Stimulated activated CD8-positive, alpha-beta memory T cell treated with anti-CD3 and anti-CD28 coated beads, Interleukin-4, amount 100 ng/mL, for 1 hour (primary cell): ENCODE results near the gene CCDC9B.
A peak's percentile ranks its signal among the peaks of the same experiment; 100 is the strongest.

Experiments used
- DNase-seq, 2 donors: peaks; one replicate each; pipeline ENCODE4 v3.0.0-alpha.2; 2020; ENCODE audit warnings: low read depth in 2 of 2, low spot score in 1 of 2

Gene CCDC9B

DNA sequence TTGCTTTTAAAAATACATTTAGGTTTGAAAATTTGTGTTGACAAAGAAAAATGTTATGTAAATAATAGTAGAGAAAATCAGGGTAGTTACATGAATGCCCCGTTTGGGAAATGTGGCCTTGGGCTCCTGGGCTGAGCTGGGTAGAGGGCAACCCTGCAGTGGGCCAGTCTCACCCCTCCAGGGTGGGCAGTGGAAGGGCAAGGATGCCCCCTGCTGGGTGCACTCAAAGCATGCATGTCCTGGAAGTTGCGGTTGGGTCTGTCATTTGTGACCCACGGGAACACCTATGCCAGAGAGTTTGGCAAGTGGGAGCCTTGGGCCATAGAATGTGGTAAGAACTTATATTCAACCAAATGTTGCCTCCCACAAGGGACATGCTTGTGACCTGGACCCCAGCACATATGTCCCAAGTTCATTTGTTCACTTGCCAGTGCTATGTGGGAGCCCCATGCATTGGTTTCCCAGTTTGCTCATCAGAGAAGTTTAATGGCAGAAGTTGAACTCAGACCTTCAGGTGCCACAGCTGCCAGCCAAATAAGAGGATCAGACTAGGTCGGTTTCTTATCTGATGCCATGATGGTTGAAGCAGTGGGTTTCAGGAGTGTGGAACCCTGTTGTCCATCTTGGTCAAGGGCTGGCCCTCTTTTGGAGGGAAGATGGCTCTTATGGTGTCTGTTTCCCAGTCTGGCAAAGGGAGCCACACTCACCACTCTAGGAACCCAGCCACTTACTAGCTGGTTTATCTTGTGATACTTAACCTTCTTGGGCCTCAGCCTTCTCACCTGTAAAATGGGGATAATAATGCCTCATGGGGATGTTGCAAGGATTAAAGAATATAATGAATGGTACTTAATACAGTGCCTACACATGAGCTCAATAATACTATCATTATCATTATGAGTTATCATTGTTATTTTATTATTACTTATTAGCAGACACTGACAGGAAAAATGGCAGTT, 30.5 kb downstream of the CCDC9B start:
- peak in 1 of 2 donors; percentile 32 for DNase-seq

DNA sequence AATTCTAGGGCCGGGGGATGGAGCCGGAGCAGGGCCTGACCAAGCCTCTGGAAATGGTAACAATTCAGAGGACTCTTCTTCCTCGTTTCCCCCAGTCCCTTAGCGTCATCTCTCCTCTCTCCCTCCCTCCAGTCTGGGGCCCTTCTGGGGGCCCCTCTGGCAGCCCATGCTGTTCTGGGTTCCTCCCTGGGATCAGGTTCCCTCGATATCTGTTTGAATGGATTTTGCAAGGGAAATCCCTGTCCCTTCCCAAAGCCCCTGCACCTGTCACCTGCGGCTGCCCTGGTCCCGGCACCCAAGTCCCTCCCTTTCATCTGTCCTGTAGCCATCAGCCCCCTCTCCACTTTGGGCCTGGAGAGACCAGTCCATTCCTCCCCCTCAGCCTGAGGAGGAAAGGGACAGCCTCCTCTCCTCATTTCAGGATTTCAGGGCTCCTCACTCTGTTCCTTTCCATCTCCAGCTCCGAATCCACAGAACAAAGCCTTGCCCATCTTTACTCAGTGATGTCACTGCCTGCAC, 31.3 kb downstream of the CCDC9B start:
- no peak for DNase-seq

DNA sequence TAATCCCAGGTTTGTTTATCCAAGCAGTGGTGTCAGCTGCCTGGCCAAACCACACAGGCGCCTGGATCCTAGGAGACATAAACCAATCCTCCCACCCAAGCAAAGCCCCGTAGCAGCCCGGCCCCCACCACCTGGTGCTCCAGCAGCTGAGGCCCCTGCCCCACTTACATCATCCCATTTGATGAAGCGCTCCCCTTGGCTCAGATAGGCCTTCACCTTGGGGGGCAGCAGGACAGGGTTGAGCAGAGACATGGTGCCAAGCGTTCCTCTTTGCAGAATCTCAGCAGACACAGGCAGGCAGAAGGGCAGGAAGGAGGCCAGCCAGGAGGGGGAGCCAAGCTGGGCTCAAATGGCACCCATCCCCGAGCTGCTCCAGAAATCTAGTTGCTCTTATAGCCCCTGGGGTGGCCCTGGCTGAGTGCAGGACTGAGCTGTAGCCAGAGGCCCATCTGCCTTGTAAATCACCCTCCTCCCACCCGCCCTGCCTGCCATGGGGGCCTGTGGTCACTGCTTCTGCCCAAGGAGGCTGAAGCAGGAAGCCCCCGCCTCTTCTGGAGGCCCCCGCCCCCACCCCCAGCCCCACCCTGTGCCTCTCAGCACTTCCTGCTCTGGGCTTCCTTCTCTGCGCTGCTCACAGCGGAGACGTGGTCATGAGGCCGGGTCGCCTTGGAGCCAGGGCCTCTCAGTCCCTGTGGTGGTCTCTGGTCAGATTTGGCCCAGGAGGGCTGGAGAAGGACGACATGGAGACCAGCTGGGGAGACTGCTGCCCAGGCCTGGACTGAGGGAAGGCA, 33.1 kb downstream of the CCDC9B start, which contains the start of gene PLCB2:
PLCB2 (minus strand) TSS at position 515 of the 791 bp plus-strand sequence; CDS start at position 252, 263 bp downstream.
- DNase-seq = peak; percentile 41 to 44

DNA sequence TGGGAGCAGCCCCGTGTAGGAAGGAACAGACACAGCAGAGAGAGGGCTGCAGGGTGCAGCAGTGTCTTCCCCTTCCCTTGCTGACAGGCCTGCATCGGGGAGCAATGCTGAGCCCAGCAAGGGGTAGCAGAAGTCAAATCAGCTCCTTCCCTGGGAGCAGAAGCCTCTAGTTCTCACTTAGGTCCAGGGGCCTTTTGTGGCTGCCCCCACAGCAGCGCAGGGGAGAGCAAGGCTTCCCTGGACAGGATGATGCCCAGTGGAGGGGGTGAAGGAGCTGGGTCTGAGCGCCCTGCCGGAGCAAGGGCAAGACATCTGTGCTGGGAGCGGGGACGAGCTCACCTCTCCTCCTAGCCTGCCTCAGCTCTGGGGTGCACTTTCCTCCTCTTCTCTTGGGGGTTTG, 33.8 kb downstream of the CCDC9B start:
- no peak for DNase-seq

DNA sequence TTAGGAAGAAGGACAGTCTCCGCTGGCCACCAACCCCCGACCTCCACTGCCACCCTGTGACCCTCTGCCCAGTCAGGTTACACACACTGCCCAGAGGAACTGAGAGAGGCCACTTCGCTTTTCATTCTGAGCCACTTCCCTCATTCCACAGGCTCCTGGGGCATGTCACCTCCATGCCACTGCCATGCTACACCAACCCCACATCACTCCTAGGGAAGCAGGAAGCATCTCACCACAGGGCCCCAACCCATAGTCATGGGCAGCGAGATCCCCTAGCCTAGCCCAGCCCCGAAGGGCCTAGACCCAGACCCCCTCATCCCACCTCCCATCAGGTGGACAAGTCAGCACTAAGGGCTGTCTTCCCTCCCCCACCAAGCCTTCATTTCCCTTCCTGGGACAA, 34.4 kb downstream of the CCDC9B start:
- DNase-seq = no peak

DNA sequence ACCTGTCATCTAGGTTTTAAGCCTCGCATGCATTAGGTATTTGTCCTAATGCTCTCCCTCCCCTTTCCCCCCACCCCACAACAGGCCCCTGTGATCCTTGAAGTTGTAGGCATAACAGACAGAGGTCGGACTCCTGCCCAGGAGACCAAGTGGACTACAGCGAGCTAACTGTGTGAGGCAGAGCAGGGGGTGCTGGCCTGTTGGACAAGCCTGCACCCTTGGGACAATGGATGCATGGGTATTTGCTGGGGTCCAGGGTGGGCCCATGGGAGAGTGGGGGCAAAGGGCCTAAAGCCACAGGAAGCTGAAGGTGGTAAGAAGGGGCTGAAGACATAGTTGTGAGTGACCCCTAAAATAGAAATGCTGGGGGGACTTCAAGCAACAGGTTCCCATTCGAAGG, 35.5 kb downstream of the CCDC9B start:
- DNase-seq = no peak

DNA sequence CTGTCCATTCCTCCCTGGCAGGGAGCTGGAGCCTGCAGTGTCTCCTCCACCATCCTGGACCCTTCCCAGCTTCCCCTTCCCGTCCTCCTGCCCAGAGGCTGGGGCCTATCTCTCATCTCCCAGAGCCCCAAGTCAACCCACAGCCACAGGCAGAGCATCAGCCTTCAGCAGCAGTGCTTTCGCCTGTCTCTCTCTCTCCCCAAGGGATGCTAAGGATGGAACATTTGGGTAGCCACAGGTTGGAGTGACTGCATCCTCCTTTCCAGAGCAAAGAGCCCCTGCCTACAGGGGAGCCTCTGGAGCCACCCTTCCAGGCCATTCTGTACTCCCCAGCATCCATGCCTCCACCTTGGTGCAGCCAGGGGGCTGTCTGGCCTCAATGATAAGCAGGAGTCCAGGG, 37.2 kb downstream of the CCDC9B start:
- no peak for DNase-seq

DNA sequence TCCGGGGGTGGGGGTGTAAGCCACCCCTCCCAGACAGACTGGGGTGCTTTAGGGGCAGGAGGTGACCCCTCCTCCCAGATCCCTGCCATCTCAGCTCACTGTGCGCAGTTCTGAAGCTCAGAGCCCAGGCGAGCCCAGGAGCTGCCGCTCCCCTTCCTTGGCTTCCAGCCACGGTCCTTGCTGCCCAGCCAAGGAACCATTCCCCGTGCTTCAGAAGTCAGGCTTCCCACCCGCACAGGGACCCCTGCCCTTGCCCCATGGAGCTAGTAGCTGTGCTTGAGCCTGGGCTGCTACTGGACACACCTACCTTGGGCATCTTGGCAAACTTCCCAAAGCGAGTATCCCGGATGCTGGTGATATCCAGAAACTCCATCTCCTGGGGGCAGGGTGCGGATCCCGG, 37.8 kb downstream of the CCDC9B start:
- DNase-seq = no peak

DNA sequence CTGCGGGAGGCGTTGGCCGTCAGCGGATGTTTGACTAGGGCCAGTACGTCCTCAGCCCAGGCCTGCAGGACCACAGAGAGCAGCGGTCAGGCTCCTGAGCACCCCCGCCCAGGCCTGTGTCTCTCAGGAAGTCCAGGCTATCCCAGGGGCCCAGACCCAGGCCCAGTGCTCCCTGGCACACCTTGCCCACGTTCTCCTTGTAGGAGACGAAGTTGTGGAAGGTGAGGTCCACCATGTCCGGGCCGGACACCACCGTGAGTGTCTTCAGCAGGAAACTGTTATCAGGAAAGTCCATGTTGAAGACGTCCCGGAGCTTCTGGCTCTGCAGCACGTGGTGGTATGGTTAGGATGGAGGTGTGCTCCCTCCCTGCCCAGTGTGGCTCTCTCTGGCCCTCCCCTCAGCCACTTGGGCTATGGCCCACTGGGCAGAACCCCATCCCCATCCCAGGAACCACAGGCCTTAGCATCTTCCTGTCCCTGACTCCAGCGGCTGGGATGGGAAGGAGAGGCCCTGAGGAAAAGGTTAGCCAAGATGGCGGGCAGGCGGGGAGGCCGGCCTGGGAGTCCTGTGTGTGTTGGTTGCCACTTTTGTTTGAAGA, 38.4 kb downstream of the CCDC9B start:
- no peak for DNase-seq

DNA sequence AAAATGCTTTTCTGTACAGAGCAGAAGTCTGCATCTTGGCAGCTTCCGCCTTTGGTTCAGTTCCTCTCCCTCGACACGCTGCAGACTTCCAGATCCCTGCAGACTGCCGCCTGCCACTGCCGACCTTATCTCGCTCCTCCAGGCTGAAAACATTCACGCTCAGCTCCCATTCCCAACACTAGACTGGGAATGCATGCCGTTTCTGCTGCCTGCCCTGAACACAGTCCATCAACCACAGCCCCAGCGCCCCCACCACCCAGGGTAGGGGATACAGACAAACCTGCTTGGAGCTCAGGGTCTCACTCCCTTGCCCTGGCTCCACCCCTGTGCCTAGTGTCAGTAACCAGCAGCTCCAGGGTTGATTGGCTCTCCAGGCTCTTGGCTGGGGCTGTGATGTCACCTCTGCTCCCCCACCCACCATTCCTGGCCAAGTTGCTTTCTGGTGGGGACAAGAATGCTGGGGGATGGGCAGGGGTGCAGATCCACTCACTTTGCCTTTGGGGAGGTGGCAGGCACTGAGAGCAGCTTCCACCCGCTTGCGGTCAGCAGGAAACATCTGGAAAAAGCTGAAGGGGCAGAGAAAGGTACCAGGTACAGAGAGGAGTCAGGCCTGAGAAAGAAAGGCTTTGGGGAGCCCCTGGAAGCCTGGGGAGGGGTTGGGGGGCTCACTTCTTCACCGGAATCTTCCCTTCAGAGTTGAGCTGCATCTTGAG, 39.1 kb downstream of the CCDC9B start:
- no peak for DNase-seq

DNA sequence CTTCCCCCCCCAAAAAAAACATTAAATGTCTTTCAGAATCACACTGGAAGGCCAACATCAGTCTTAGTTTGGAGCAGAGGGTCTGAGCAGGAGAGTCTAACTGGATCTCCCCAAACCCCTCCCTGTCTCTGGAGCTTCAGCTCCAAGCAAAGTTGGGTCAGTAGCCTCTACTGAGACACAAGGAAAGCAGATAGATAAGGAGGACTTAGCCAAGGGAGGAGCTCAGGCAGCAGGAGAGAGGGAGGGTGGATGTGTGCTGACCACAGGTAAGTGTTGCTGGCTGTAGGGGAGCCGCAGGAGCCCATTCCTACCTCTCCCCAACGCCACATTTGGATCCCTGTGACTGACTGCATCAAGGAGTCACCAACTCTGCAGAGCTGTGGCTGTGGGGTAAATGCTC, 40.0 kb downstream of the CCDC9B start:
- DNase-seq = no peak

DNA sequence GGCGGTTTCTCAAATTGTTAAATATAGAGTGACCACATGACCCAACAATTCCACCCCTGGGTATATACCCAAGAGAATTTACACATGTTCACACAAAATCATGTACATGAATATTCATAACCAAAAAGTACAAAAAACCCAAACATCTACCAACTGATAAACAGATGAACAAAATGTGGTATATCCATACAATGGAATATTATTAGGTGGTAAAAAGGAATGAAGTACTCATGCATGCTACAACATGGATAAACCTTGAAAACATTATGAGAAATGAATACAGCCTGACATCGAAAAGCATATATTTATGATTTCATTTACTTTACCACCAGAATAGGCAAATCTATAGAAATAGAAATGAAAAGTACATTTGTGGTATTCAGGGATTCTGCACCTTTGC, 40.4 kb downstream of the CCDC9B start:
- no peak for DNase-seq

DNA sequence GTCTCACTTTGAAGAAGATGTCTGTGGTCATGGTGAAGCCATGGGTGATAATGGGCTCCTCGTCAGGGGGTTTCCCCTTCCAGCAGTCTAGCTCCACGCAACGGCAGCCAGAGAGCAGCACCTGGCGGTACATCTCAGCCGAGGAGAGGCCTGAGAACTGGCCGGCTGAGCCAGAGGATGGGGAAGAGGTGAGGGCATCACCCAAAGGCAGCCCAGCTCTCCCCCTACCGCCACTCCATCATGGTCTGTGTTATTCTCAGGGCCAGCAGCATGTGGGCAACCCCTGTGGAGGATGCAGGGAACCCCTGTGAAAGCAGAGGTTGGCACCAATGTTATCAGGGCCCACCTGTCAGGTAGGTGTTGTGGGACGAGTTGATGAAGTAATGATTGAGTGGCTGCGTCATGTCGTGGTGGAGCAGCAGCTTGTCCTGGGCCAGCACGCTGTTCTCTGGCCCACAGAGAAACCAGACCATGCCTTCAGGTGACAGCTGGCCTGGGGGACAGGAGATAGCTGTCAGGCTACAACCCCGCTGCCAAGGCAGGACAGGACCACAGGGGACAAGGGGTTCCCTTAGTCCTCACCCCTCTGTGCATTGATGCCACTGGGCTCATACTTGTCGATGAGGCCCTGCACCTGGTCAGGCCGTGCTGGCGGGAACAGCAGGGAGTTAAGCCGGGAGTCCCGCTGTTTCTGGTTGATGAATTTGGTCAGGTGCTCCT, 42.4 kb downstream of the CCDC9B start:
- DNase-seq = no peak

DNA sequence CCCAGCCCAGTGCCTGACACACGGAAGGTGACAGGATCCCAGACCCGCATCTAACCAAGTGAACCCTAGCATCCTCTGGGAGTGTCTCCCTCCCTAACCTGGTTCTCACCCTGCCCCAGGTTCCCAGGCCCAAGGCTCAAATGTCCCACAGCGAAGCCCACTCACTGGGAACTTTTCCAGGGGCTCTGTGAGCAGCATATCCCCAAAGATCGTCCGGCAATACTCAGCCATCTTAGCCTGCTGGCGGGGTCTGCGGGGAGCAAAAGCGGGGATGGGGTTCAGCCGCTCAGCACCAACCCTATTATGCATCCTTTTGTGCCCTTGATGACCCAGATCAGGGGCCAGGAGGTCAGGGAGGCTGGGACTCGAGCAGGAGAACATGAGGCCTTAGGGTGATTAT, 43.4 kb downstream of the CCDC9B start:
- no peak for DNase-seq

DNA sequence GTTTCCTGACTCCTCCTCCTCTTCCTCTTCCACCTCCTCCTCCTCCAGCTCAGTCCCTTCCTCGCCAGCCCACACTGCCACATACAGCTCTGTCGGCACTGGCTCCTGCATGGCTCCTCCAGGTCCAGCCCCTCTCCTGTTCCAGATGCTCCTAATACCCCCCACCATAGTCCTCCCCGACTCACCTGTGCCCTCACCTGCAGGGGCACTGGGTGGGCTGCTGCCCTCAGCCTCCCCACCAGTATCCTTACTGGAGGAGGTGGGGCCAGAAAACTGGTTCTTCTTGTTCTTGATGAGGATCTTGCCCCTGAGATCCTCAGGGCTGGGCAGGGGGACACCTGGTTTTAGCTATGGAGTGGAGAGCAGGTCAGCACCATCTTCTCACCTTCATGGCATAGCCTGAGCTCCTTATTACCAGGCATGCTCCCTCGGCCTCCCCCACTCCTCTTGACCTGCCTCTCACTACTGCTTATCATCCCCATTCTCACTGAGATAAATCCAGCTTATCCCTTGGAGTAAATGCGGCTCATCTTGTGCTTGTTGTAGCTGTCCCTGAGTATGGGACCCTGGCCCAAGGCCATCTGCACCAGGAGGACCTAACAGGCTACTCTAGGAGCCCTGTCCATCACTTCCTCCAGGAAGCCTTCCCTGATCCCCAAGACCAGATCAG, 44.0 kb downstream of the CCDC9B start:
- DNase-seq = no peak

DNA sequence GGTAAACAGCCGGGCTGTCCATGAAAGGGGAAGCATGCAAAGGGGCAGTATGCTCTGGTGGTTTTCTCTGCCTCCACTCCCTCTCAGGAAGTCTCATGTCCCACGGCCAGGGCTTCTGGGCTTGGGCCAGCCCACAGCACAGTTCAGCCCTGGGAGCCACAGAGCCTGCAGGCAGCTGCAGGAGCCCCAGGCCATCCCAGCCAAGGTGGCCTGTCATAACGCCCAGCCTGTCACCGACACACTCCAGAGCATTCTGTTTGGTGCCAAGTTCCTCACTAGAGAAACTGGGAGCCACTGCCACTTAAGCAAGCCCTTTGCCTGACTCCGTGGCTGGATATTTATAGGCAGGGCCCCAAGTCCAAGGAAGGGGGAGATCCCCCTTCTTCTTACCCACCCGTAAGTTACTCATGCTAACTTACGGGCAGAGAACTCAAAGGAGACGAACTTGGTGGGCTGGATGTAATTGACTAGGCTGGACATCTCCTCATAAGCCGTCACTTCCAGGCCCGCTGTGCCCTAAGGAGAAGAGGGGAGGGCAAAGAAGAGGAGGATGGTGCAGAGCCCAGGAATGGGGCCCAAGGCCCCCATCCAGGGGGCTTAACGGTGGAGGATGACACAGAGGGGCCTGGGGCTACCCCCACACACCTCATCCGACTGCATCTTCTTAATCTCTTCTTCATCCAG, 44.7 kb downstream of the CCDC9B start:
- no peak for DNase-seq

DNA sequence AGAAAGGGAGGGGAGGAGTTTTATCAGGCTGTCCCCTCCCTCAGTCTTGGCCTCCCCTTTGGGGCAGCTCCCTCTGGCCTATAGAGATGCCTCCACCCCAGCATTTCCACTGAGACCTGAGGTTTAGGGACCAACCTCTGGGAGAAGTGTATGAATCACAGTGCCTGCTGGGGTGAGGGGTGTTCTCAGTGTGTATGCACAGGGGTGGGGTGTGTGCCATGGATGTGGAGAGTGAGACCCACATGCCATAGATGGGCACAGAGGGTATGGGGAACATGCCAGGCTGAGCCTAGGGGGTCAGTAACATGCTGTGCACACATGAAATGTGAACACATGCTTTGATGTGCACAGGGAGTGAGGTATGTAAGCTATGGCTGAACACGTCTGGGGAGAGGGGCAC, 45.4 kb downstream of the CCDC9B start:
- DNase-seq = no peak

DNA sequence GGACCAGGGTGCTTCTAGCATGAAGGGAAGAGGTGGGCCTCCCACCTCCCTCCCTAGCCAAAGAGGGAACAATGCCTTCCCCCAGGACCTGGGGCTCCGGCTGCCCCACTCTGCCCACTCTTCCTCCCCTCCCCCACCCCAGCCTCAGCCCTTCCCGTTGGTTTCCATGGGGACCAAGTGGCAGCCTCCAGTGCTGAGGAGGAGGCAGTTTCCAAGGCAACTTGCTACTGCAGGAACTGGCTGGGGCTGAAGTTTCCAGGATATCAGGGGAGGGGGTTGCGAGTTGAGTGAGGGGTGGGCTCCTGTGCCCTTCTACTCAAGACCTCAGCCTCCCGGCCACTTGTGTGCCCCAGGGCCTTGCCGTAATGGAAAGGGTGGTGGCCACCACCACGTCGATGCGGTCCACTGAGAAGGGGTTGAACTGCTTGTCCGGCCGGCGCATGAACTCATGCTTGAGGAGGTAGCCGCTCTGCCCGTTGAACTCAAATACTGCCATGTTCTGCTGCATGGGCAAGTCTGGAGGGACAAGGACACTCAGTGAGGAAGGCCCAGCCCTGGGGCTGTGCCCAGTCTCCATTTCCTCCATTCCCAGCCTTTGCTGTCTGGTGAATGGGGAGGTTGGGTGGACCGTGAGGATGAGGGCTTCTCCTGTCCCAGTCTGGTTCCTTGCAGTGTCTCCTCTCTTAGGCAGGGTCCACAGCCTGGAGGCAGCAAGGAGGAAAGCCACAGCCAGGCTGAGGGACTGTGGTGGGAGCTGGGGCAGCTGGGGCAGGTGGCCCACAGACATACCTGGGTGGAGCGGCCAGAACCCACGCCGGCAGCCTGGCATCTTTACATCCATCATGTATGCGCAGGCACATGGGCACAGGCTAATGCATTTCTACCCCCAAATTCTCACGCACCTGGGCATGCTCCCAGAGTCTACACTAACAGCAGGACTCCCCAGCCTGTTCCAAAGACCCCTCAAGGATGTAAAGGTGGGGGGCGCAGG, 46.5 kb downstream of the CCDC9B start:
- DNase-seq = no peak
